HCT116 (cell line): ENCODE data around the gene HOXB2. TPM values are rescaled to one million over a fixed set of nuclear protein-coding genes. Genes with fewer than 3 reads are reported as not detected.

ENCODE experiments used
- ATAC-seq: fragments of 200-7000 bp; cut with Tn5 transposase; 2 replicates; pipeline ENCODE4 v1.9.1; 2020; ENCODE audit warnings: mild to moderate bottlenecking, moderate library complexity
- BruUV-seq: library from RNA; stranded (reverse); fragments of 400-500 nt; replicated peaks from 2 replicates; lab custom pipeline; 2021; lab: Mats Ljungman, UMichigan
- CTCF ChIA-PET: fragments of 300-600 bp; sonication (Branson Sonifier 250); formaldehyde crosslinking; loops from one replicate; lab custom pipeline; 2021; ENCODE audit warnings: antibody characterized with exemption; lab: Charles Lee
- POLR2A ChIA-PET: fragments of 300-600, 350-600 bp; sonication (Branson Sonifier 250); formaldehyde crosslinking; loops from one replicate; lab custom pipeline; 2021; ENCODE audit warnings: antibody characterized with exemption; lab: Charles Lee
- RAD21 ChIA-PET, 2 experiments: fragments of 300-600 bp; sonication (Branson Sonifier 250); formaldehyde crosslinking; loops; one replicate each; lab custom pipeline; 2023; ENCODE audit warnings: low total read pairs in 2 of 2; ENCODE audit not compliant: uncharacterized antibody in 2 of 2, unreplicated experiment in 2 of 2, low non-redundant PET in 1 of 2; lab: Charles Lee
- DNase-seq: peaks from one replicate; pipeline ENCODE4 v3.0.0-alpha.2; 2010; ENCODE audit warnings: low read depth, low spot score
- H2AFZ ChIP-seq: fragments of 200-600 bp; shearing (Covaris generic), sonication (generic); 2 replicates; pipeline ENCODE4 v1.6.1; 2017; ENCODE audit warnings: low read depth, mixed run types, mixed read lengths, antibody characterized with exemption, low read length; ENCODE audit not compliant: poor library complexity, severe bottlenecking
- H3K27ac ChIP-seq: 2 replicates; pipeline ENCODE4 v1.5.1; 2012; ENCODE audit warnings: low read depth, low read length
- H3K27me3 ChIP-seq: fragments of 200-600 bp; sonication (generic); 2 replicates; pipeline ENCODE4 v1.6.1; 2016; ENCODE audit warnings: mixed run types, low read length, mixed read lengths; ENCODE audit not compliant: insufficient read depth
- H3K36me3 ChIP-seq, 2 experiments: fragments of 200-500 bp in 1 of 2; fragments of 200-600 bp in 1 of 2; sonication (Bioruptor generic) in 1 of 2; sonication (generic) in 1 of 2; 2 replicates each; pipeline versions ENCODE4 v1.5.1 to v1.6.1; 2014 to 2016; ENCODE audit warnings: low read length in 2 of 2, inconsistent platforms in 1 of 2, mixed read lengths in 1 of 2, mixed run types in 1 of 2; ENCODE audit not compliant: insufficient read depth in 2 of 2, control insufficient read depth in 1 of 2
- H3K4me1 ChIP-seq, 2 experiments: fragments of 200-600 bp in 1 of 2; sonication (generic) in 1 of 2; 2 replicates each; pipeline versions ENCODE4 v1.5.1 to v1.6.1; 2012 to 2017; ENCODE audit warnings: low read length in 2 of 2, inconsistent platforms in 1 of 2, mild to moderate bottlenecking in 1 of 2, mixed read lengths in 1 of 2, mixed run types in 1 of 2, moderate library complexity in 1 of 2; ENCODE audit not compliant: insufficient read depth in 2 of 2, control insufficient read depth in 1 of 2
- H3K4me2 ChIP-seq: fragments of 200-600 bp; sonication (generic); 2 replicates; pipeline ENCODE4 v1.6.1; 2017; ENCODE audit warnings: mixed run types, low read length, mixed read lengths
- H3K4me3 ChIP-seq, 2 experiments: fragments of 200-600 bp in 1 of 2; sonication (generic) in 1 of 2; replicated peaks in 1 of 2; 2 replicates each; pipeline ENCODE4 v1.5.1; 2011 to 2016; ENCODE audit warnings: low read length in 2 of 2, control low read depth in 1 of 2, low read depth in 1 of 2, mild to moderate bottlenecking in 1 of 2, mixed read lengths in 1 of 2, mixed run types in 1 of 2
- H3K79me2 ChIP-seq: fragments of 200-600 bp; sonication (generic); 2 replicates; pipeline ENCODE4 v1.6.1; 2017; ENCODE audit warnings: mild to moderate bottlenecking, mixed run types, low read length, moderate library complexity, mixed read lengths; ENCODE audit not compliant: insufficient read depth
- H3K9ac ChIP-seq: fragments of 200-600 bp; sonication (generic); 2 replicates; pipeline ENCODE4 v1.6.1; 2016; ENCODE audit warnings: low read length, mixed read lengths
- H3K9me2 ChIP-seq: fragments of 200-600 bp; sonication (generic), shearing (Covaris generic); 2 replicates; pipeline ENCODE4 v1.6.1; 2017; ENCODE audit warnings: mixed run types, mild to moderate bottlenecking, moderate library complexity; ENCODE audit not compliant: insufficient read depth
- H3K9me3 ChIP-seq, 2 experiments: fragments of 200-500 bp in 1 of 2; fragments of 200-600 bp in 1 of 2; sonication (Bioruptor generic) in 1 of 2; sonication (generic) in 1 of 2; 2 replicates each; pipeline ENCODE4 v1.6.1; 2014 to 2017; ENCODE audit warnings: low read length in 2 of 2, mixed read lengths in 2 of 2, inconsistent platforms in 1 of 2, low read depth in 1 of 2, mild to moderate bottlenecking in 1 of 2, mixed run types in 1 of 2, moderate library complexity in 1 of 2; ENCODE audit not compliant: control insufficient read depth in 1 of 2, insufficient read depth in 1 of 2
- H4K20me1 ChIP-seq: fragments of 200-600 bp; sonication (generic), shearing (Covaris generic); 2 replicates; pipeline ENCODE4 v1.6.1; 2017; ENCODE audit warnings: mixed run types, mild to moderate bottlenecking, moderate library complexity; ENCODE audit not compliant: insufficient read depth
- ATF3 ChIP-seq: IDR thresholded peaks from 2 replicates; pipeline ENCODE4 v1.6.1; 2012
- CEBPB ChIP-seq: IDR thresholded peaks from 2 replicates; pipeline ENCODE4 v1.6.1; 2012; ENCODE audit warnings: low read depth
- EZH2phosphoT487 ChIP-seq: fragments of 200-600 bp; IDR thresholded peaks from 2 replicates; pipeline ENCODE4 v1.6.1; 2018; ENCODE audit warnings: antibody characterized with exemption, borderline replicate concordance
- FOSL1 ChIP-seq: IDR thresholded peaks from 2 replicates; pipeline ENCODE4 v1.6.1; 2012; ENCODE audit warnings: low read depth
- JUND ChIP-seq: IDR thresholded peaks from 2 replicates; pipeline ENCODE4 v1.6.1; 2012
- POLR2AphosphoS5 ChIP-seq: IDR thresholded peaks from 2 replicates; pipeline ENCODE4 v1.6.1; 2011; ENCODE audit warnings: mild to moderate bottlenecking, low read depth, low read length, moderate library complexity
- SIN3A ChIP-seq: IDR thresholded peaks from 2 replicates; pipeline ENCODE4 v1.6.1; 2012; ENCODE audit warnings: low read depth
- TCF7L2 ChIP-seq: IDR thresholded peaks from 2 replicates; pipeline ENCODE4 v1.7.0; 2011; ENCODE audit warnings: borderline replicate concordance, inconsistent platforms; ENCODE audit not compliant: insufficient read depth, insufficient read length; ENCODE audit errors: extremely low read depth
- intact Hi-C: fragments of 100-400 bp; cut with micrococcal nuclease; formaldehyde crosslinking; loops from 2 replicates; pipeline ENCODE4 v1.10.0; 2022
- total RNA-seq: library from RNA; stranded (reverse); gene quantifications from one replicate; pipeline ENCODE4 v1.2.1, GENCODE V29; 2021; ENCODE audit not compliant: unreplicated experiment
- TF ChIP-seq, protein P1 (sequence below): IDR thresholded peaks from 2 replicates; pipeline ENCODE4 v1.6.1; 2011; ENCODE audit warnings: mild to moderate bottlenecking, low read length, moderate library complexity; ENCODE audit not compliant: insufficient replicate concordance; ENCODE audit errors: extremely low read depth

HOXB2 gene
- total RNA-seq, 1 experiment from 2014 or later, result 2.0 TPM

GRCh38 chr17:48549281-48549630, 4.3 kb upstream of the HOXB2 start:
- POLR2A ChIA-PET, result no interaction called here
- no peak overlapping the region for H3K4me2 ChIP-seq
- no peak overlapping the region for H2AFZ ChIP-seq
- DNase-seq (no peak), ATAC-seq (no peak)
- peaks cover 0 to 2% of the 10 kb centered on the region in 2 experiments; a peak in 1 of 4 replicates for H3K4me1 ChIP-seq
- H4K20me1 ChIP-seq, result no peaks in the 10 kb centered on the region
- TF ChIP-seq ATF3, result no peak
- no peak for TF ChIP-seq TCF7L2
- TF ChIP-seq CEBPB, result no peak
- no peak for TF ChIP-seq FOSL1
- no peak for TF ChIP-seq JUND
- no peak for TF ChIP-seq POLR2AphosphoS5
- TF ChIP-seq, protein P1, sequence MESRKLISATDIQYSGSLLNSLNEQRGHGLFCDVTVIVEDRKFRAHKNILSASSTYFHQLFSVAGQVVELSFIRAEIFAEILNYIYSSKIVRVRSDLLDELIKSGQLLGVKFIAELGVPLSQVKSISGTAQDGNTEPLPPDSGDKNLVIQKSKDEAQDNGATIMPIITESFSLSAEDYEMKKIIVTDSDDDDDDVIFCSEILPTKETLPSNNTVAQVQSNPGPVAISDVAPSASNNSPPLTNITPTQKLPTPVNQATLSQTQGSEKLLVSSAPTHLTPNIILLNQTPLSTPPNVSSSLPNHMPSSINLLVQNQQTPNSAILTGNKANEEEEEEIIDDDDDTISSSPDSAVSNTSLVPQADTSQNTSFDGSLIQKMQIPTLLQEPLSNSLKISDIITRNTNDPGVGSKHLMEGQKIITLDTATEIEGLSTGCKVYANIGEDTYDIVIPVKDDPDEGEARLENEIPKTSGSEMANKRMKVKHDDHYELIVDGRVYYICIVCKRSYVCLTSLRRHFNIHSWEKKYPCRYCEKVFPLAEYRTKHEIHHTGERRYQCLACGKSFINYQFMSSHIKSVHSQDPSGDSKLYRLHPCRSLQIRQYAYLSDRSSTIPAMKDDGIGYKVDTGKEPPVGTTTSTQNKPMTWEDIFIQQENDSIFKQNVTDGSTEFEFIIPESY, result no peak
- TF ChIP-seq EZH2phosphoT487, result no peak
- no peak for TF ChIP-seq SIN3A
- TF ChIP-seq, all 23 proteins: peak for 0
- Histone ChIP-seq H3K27ac (no peak overlapping the region), H3K36me3 (peaks cover 0 to 4% of the 10 kb centered on the region in 2 experiments; a peak in 1 of 4 replicates), H3K9ac (no peak overlapping the region), H3K4me3 (no peak overlapping the region), H3K79me2 (no peaks in the 10 kb centered on the region), H3K9me3 (no peaks in the 10 kb centered on the region), H3K9me2 (no peaks in the 10 kb centered on the region), H3K27me3 (no peaks in the 10 kb centered on the region)
- RAD21 ChIA-PET, result no interaction called here
- intact Hi-C loops, result no loop called here
- CTCF ChIA-PET, result no interaction called here
- BruUV-seq, result no TSS peak
